PC-9 (cell line): ENCODE results near the gene ATG10.

Experiments
- EZH2 ChIP-seq: fragments of 200-600 bp; sonication (generic); IDR thresholded peaks from 2 replicates; pipeline ENCODE4 v1.8.0; 2017; ENCODE audit warnings: antibody characterized with exemption, low read depth
- TF ChIP-seq, protein P1 (sequence below): fragments of 200-600 bp; sonication (generic); conservative IDR thresholded peaks from 2 replicates; pipeline ENCODE4 v1.6.1; 2017; ENCODE audit warnings: mixed run types, antibody characterized with exemption, mild to moderate bottlenecking, moderate library complexity

DNA sequence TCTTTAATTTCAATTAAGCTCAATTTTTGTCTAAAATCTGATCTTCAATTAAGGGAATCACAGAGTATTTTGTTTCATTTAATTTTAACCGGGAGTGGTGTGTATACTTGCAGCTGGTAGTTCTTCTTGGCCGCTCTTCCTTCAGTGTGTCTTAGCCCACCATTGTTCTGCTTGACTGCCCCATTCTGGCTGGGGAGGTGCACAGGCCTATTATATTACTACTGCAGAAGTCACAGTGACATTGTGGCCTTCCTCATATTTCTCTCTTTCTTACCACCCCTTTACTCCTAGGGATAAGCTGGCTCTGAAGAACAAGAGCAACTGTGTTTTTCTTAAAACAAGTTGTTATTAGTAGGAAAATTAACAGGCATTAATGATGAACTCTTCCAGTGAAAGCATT, 123.7 kb downstream of the ATG10 start:
- TF ChIP-seq, protein P1, sequence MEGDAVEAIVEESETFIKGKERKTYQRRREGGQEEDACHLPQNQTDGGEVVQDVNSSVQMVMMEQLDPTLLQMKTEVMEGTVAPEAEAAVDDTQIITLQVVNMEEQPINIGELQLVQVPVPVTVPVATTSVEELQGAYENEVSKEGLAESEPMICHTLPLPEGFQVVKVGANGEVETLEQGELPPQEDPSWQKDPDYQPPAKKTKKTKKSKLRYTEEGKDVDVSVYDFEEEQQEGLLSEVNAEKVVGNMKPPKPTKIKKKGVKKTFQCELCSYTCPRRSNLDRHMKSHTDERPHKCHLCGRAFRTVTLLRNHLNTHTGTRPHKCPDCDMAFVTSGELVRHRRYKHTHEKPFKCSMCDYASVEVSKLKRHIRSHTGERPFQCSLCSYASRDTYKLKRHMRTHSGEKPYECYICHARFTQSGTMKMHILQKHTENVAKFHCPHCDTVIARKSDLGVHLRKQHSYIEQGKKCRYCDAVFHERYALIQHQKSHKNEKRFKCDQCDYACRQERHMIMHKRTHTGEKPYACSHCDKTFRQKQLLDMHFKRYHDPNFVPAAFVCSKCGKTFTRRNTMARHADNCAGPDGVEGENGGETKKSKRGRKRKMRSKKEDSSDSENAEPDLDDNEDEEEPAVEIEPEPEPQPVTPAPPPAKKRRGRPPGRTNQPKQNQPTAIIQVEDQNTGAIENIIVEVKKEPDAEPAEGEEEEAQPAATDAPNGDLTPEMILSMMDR: no peak
- TF ChIP-seq EZH2: no peak
